ENCODE data around the gene PLA2G5. TPM values are rescaled to one million over a fixed set of nuclear protein-coding genes. Genes with fewer than 3 reads are reported as not detected.

Gene PLA2G5
- total RNA-seq, 1 donor from 2014 or later = not detected

DNA sequence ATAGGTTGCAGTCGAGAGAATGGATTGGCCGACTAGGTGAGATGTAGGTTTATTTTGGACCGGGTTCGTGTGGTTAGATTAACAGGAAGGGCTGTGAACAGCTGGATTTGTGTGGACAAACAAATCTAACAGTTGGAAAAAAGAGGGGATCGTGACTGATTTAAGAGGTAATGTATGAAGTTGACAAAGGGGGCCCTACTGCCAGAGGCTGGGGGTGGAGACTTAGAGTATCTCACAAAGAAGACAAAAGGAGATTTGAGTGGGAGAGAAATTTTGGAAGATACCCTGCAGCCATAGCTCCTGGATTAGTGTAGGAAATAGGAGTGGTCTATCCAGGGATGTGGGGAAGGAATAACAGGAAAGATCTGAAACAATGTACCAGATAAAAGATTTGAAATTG, 38.8 kb upstream of the PLA2G5 start:
- Mint-ChIP-seq H3K27ac (ENCODE audit: unreplicated experiment) (no peak overlapping the region), H3K4me3 (ENCODE audit: unreplicated experiment) (no peak overlapping the region), H3K27me3 (ENCODE audit: unreplicated experiment) (peaks cover 5% of the 10 kb centered on the region), H3K4me1 (ENCODE audit: low read depth, unreplicated experiment) (peaks cover 7% of the 10 kb centered on the region), H3K9me3 (ENCODE audit: unreplicated experiment) (peaks cover 5% of the 10 kb centered on the region), H3K36me3 (ENCODE audit: unreplicated experiment) (peaks cover 29% of the 10 kb centered on the region)
- no peak for DNase-seq
- TF ChIP-seq, protein P1, sequence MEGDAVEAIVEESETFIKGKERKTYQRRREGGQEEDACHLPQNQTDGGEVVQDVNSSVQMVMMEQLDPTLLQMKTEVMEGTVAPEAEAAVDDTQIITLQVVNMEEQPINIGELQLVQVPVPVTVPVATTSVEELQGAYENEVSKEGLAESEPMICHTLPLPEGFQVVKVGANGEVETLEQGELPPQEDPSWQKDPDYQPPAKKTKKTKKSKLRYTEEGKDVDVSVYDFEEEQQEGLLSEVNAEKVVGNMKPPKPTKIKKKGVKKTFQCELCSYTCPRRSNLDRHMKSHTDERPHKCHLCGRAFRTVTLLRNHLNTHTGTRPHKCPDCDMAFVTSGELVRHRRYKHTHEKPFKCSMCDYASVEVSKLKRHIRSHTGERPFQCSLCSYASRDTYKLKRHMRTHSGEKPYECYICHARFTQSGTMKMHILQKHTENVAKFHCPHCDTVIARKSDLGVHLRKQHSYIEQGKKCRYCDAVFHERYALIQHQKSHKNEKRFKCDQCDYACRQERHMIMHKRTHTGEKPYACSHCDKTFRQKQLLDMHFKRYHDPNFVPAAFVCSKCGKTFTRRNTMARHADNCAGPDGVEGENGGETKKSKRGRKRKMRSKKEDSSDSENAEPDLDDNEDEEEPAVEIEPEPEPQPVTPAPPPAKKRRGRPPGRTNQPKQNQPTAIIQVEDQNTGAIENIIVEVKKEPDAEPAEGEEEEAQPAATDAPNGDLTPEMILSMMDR (IDR thresholded peaks at IDR 0.05; ENCODE audit: partially characterized antibody, unreplicated experiment) = no peak

DNA sequence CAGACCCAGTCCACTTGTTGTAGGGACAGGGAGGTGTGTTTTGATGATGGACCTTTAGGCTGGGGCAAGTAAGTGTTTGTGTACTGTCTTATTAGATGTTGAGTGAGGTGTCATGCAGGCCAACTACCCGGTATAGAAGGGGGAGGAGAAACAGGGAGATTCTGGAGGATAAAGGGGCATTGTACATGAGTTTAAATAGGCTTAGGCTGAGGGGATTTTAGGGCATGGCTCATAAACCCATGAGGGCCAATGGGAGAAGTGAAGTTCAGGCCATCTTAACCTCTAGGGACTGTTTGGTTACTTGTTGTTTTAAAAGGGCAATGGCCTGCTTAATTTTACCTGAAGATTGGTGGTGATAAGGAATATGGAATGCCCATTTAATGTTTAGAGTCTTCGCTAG, 38.2 kb upstream of the PLA2G5 start:
- no peak overlapping the region for H3K4me3 Mint-ChIP-seq (ENCODE audit: unreplicated experiment)
- no peak overlapping the region for H3K27ac Mint-ChIP-seq (ENCODE audit: unreplicated experiment)
- no peak for DNase-seq
- H3K9me3 Mint-ChIP-seq (ENCODE audit: unreplicated experiment) = peaks cover 6% of the 10 kb centered on the region
- peaks cover 6% of the 10 kb centered on the region for H3K27me3 Mint-ChIP-seq (ENCODE audit: unreplicated experiment)
- peaks cover 7% of the 10 kb centered on the region for H3K4me1 Mint-ChIP-seq (ENCODE audit: low read depth, unreplicated experiment)
- TF ChIP-seq, protein P1 (IDR thresholded peaks at IDR 0.05; ENCODE audit: partially characterized antibody, unreplicated experiment) = no peak
- peaks cover 29% of the 10 kb centered on the region for H3K36me3 Mint-ChIP-seq (ENCODE audit: unreplicated experiment)

DNA sequence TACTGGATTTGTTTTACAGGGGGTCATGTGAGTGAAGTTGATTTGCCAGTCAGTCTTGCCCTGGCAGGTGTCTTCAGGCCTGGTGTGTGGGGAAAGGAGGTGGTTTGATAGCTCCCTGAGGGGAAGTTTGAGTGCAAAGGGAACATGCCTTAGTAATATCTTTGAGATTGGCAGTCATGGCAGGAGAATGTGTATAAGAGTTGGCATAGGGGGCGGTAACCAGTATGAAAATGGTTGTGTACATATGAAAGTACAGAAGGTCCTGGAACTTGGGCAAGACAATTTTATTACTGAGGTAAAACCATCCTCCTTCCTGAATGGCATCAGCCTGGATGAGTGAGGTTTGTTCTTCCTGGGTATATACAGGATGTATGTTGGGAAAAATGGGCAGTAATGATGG, 37.6 kb upstream of the PLA2G5 start:
- Mint-ChIP-seq H3K27me3 (ENCODE audit: unreplicated experiment) (peaks cover 8% of the 10 kb centered on the region), H3K4me3 (ENCODE audit: unreplicated experiment) (no peak overlapping the region), H3K4me1 (ENCODE audit: low read depth, unreplicated experiment) (peaks cover 7% of the 10 kb centered on the region), H3K27ac (ENCODE audit: unreplicated experiment) (no peak overlapping the region), H3K36me3 (ENCODE audit: unreplicated experiment) (peaks cover 28% of the 10 kb centered on the region), H3K9me3 (ENCODE audit: unreplicated experiment) (peaks cover 11% of the 10 kb centered on the region)
- no peak for DNase-seq
- TF ChIP-seq, protein P1 (IDR thresholded peaks at IDR 0.05; ENCODE audit: partially characterized antibody, unreplicated experiment) = no peak

DNA sequence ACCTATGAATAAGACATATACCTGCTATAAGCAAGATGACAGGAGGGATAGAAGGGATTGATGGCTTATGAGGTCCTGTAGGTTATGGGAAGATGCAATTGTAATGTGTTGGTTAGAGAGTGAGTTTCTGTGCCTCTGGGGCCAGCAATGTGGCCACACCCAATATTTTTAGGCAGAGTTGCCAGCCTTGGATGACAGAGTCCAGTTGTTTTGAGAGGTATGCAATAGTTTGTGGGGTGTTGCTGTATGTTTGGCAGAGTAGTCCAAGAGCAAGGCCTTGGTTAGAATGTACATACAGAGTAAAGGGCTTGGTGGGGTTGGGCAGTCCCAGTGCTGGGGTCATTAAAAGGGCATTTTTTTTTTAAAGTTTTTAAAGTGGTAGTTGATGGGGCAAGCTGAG, 36.6 kb upstream of the PLA2G5 start:
- peaks cover 8% of the 10 kb centered on the region for H3K27me3 Mint-ChIP-seq (ENCODE audit: unreplicated experiment)
- no peak overlapping the region for H3K27ac Mint-ChIP-seq (ENCODE audit: unreplicated experiment)
- no peak for DNase-seq
- H3K36me3 Mint-ChIP-seq (ENCODE audit: unreplicated experiment) = peaks cover 26% of the 10 kb centered on the region
- H3K9me3 Mint-ChIP-seq (ENCODE audit: unreplicated experiment) = peaks cover 11% of the 10 kb centered on the region
- H3K4me1 Mint-ChIP-seq (ENCODE audit: low read depth, unreplicated experiment) = peaks cover 5% of the 10 kb centered on the region
- no peak overlapping the region for H3K4me3 Mint-ChIP-seq (ENCODE audit: unreplicated experiment)
- TF ChIP-seq, protein P1 (IDR thresholded peaks at IDR 0.05; ENCODE audit: partially characterized antibody, unreplicated experiment) = no peak

DNA sequence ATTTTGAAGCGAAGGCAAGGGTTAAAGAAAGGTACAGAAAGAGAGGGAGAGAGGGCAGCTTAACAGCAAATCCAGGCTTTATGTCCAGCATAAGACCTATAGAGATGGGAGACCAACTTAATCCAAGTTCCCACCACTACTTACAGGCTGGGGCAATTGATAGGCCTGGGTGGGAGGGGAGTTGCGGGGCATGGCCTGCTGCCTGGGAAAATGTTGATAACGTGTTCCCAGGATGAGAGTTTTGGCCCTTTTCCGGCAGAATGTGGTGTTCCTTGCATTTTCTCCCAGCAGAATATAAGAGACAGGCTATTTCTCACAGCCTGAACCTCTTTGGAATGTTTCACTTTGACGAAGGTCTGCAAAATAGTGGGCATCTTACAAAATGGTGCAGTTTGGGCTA, 34.9 kb upstream of the PLA2G5 start:
- TF ChIP-seq, protein P1 (IDR thresholded peaks at IDR 0.05; ENCODE audit: partially characterized antibody, unreplicated experiment) = no peak
- Mint-ChIP-seq H3K4me3 (ENCODE audit: unreplicated experiment) (no peak overlapping the region), H3K27ac (ENCODE audit: unreplicated experiment) (no peak overlapping the region), H3K4me1 (ENCODE audit: low read depth, unreplicated experiment) (no peaks in the 10 kb centered on the region), H3K9me3 (ENCODE audit: unreplicated experiment) (peaks cover 11% of the 10 kb centered on the region), H3K36me3 (ENCODE audit: unreplicated experiment) (peaks cover 17% of the 10 kb centered on the region), H3K27me3 (ENCODE audit: unreplicated experiment) (peaks cover 6% of the 10 kb centered on the region)
- DNase-seq = no peak

All from glutamatergic neuron (in vitro differentiated cells).